Erythroblast (primary cell): Measurements from ENCODE around the gene NEFH.
"Not testable (repeated sequence)": the region's sequence is repeated elsewhere in the genome, so short reads cannot be mapped to it uniquely, and the experiment has no call there.

ENCODE experiments used
- DNase-seq, 2 experiments: peaks; one replicate each; lab custom pipeline; 2025; lab: John Stamatoyannopoulos, UW
- GATA1 ChIP-seq: IDR thresholded peaks from 2 replicates; pipeline ENCODE4 v1.6.1; 2011; ENCODE audit warnings: low read depth, mild to moderate bottlenecking, control low read depth, low read length, moderate library complexity
- POLR2A ChIP-seq: IDR thresholded peaks from 2 replicates; pipeline ENCODE4 v1.6.1; 2011; ENCODE audit warnings: mild to moderate bottlenecking, low read length

The NEFH gene

GRCh38 chr22:29477723-29478318 lies 2.2 kb upstream of the NEFH start:
- TF ChIP-seq POLR2A (no peak), GATA1 (no peak)
- DNase-seq = peak in 1 of 2 experiments; percentile 37

GRCh38 chr22:29478326-29479276 lies 1.4 kb upstream of the NEFH start:
- TF ChIP-seq POLR2A = no peak
- no peak for TF ChIP-seq GATA1
- DNase-seq = peak; percentile 30 to 38

DNA sequence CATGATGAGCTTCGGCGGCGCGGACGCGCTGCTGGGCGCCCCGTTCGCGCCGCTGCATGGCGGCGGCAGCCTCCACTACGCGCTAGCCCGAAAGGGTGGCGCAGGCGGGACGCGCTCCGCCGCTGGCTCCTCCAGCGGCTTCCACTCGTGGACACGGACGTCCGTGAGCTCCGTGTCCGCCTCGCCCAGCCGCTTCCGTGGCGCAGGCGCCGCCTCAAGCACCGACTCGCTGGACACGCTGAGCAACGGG lies 169 bp downstream of the NEFH start:
- TF ChIP-seq GATA1 (no peak), POLR2A (no peak)
- DNase-seq = no peak

DNA sequence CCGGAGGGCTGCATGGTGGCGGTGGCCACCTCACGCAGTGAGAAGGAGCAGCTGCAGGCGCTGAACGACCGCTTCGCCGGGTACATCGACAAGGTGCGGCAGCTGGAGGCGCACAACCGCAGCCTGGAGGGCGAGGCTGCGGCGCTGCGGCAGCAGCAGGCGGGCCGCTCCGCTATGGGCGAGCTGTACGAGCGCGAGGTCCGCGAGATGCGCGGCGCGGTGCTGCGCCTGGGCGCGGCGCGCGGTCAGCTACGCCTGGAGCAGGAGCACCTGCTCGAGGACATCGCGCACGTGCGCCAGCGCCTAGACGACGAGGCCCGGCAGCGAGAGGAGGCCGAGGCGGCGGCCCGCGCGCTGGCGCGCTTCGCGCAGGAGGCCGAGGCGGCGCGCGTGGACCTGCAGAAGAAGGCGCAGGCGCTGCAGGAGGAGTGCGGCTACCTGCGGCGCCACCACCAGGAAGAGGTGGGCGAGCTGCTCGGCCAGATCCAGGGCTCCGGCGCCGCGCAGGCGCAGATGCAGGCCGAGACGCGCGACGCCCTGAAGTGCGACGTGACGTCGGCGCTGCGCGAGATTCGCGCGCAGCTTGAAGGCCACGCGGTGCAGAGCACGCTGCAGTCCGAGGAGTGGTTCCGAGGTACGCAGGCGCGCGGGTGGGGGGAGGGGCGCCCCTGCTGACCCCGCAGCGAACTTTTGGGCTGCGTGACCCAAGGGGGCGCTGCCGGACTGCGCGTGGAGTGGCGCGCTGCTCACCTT lies 670 bp downstream of the NEFH start:
- TF ChIP-seq POLR2A (no peak), GATA1 (no peak)
- peak; percentile 69 to 83 for DNase-seq

DNA sequence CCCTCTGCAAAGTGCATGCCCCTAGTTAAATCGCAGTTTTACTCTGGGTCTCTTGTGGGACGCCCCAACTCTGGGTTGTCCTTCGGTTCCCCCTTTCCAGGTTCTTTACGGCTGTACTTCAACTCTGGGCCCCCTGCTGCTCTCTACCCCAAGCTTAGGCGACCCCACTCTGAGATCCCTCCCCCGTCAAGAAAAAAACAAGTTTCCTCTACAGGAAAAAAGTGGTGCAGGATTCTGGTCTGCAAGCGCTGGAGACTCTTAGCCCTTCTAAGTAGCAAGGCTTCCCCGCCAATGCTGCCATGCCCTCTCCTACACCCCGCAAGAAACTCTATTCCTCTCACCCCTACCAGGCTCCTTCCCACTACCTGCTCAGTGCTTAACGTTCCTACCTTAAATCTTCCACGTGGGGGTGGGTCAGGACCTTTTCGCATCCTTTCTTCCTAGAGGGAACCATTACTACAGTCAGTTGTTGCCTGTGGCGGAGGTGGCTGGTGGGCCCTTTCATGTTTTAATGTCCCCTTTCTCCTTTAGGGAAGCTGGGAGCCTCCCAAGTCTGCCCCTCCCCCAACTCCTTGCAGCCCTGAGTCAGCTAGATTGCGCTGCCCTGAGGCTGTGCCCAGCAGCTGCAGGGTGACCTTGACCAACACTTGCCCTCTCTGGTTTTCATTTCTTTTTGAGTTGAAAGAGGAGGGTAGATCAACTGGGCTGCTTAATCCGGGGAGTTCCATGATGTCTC lies 1.4 kb downstream of the NEFH start:
- DNase-seq = no peak

GRCh38 chr22:29482253-29482652 lies 2.2 kb downstream of the NEFH start:
- no peak for TF ChIP-seq POLR2A
- no peak for TF ChIP-seq GATA1
- no peak for DNase-seq

More for the DNA sequence above, 1.4 kb downstream of the NEFH start:
- TF ChIP-seq POLR2A (no peak), GATA1 (no peak)

- TF ChIP-seq GATA1 (no peak), POLR2A (no peak)
- DNase-seq = no peak
Observed at GRCh38 chr22:29482726-29483125, 2.7 kb downstream of the NEFH start.

GRCh38 chr22:29483254-29483653 lies 3.2 kb downstream of the NEFH start:
- TF ChIP-seq GATA1 (no peak), POLR2A (no peak)
- DNase-seq = no peak

GRCh38 chr22:29484642-29485041 lies 4.6 kb downstream of the NEFH start:
- TF ChIP-seq GATA1 (no peak), POLR2A (no peak)
- DNase-seq = no peak

DNA sequence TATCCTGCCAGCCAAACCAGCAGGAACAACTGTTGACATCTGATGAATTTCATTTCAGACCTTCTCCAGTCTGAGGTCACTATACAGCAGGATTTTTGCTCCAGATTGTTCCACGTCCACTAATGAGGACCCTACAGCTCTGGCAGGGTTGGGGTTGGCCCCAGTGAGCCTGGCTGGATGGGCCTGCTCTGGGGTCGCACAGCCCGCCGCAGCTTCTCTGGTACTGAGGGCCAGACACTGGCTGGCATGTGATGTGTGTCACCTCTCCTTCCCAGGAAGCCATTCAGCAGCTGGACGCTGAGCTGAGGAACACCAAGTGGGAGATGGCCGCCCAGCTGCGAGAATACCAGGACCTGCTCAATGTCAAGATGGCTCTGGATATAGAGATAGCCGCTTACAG lies 5.4 kb downstream of the NEFH start:
- no peak for DNase-seq
- no peak for TF ChIP-seq POLR2A
- TF ChIP-seq GATA1 = no peak

- TF ChIP-seq GATA1 = no peak
- no peak for TF ChIP-seq POLR2A
- no peak for DNase-seq
Observed at GRCh38 chr22:29487426-29487986, 7.5 kb downstream of the NEFH start.

DNA sequence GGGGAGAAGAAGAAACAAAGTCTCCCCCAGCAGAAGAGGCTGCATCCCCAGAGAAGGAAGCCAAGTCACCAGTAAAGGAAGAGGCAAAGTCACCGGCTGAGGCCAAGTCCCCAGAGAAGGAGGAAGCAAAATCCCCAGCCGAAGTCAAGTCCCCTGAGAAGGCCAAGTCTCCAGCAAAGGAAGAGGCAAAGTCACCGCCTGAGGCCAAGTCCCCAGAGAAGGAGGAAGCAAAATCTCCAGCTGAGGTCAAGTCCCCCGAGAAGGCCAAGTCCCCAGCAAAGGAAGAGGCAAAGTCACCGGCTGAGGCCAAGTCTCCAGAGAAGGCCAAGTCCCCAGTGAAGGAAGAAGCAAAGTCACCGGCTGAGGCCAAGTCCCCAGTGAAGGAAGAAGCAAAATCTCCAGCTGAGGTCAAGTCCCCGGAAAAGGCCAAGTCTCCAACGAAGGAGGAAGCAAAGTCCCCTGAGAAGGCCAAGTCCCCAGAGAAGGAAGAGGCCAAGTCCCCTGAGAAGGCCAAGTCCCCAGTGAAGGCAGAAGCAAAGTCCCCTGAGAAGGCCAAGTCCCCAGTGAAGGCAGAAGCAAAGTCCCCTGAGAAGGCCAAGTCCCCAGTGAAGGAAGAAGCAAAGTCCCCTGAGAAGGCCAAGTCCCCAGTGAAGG lies 9.2 kb downstream of the NEFH start:
- not testable (repeated sequence) for DNase-seq

- TF ChIP-seq GATA1 (no peak), POLR2A (no peak)
- no peak for DNase-seq
Observed at GRCh38 chr22:29491012-29491411, 11.0 kb downstream of the NEFH start.
